Measurements from ENCODE around the gene ZNF563. TPM values are rescaled to one million over a fixed set of nuclear protein-coding genes. Genes with fewer than 3 reads are reported as not detected.
"Not testable (repeated sequence)": the region's sequence is repeated elsewhere in the genome, so short reads cannot be mapped to it uniquely, and the experiment has no call there.

ZNF563 gene
- total RNA-seq, 2 donors from 2014 or later: 2.7 to 3.0 TPM

DNA sequence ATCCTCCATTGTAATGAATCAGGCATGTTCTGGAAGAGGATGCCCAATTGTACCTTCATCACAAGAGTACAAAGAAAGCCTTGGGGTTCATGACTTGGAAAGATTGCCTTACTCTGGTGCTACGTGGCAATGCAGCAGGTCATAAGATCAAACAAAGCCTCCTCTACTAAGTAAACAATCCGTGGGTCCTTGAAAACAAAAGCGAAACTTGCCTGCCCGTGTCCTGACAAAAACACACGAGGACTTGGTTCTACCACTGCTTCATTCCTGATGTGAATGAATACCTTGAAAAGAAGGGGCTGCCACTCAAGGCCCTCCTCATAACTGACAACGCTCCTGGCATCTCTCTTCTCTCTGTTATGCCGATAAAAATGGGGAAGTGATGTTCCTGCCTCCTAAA is 18.9 kb downstream of the ZNF563 start:
- peak; percentile 27 for DNase-seq
- no peak overlapping the region for H3K4me3 ChIP-seq
- TF ChIP-seq, protein P1, sequence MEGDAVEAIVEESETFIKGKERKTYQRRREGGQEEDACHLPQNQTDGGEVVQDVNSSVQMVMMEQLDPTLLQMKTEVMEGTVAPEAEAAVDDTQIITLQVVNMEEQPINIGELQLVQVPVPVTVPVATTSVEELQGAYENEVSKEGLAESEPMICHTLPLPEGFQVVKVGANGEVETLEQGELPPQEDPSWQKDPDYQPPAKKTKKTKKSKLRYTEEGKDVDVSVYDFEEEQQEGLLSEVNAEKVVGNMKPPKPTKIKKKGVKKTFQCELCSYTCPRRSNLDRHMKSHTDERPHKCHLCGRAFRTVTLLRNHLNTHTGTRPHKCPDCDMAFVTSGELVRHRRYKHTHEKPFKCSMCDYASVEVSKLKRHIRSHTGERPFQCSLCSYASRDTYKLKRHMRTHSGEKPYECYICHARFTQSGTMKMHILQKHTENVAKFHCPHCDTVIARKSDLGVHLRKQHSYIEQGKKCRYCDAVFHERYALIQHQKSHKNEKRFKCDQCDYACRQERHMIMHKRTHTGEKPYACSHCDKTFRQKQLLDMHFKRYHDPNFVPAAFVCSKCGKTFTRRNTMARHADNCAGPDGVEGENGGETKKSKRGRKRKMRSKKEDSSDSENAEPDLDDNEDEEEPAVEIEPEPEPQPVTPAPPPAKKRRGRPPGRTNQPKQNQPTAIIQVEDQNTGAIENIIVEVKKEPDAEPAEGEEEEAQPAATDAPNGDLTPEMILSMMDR (IDR thresholded peaks at IDR 0.05): no peak
- no peak overlapping the region for H3K27ac ChIP-seq
- H3K36me3 ChIP-seq: no peaks in the 10 kb centered on the region
- no peak overlapping the region for H3K9ac ChIP-seq (ENCODE audit: low read depth in 2 of 2, low read length in 2 of 2)
- no peaks in the 10 kb centered on the region for H3K27me3 ChIP-seq
- intact Hi-C loops (cut with DNase I): no loop called here
- H3K9me3 ChIP-seq: no peaks in the 10 kb centered on the region
- H3K4me1 ChIP-seq: no peaks in the 10 kb centered on the region

DNA sequence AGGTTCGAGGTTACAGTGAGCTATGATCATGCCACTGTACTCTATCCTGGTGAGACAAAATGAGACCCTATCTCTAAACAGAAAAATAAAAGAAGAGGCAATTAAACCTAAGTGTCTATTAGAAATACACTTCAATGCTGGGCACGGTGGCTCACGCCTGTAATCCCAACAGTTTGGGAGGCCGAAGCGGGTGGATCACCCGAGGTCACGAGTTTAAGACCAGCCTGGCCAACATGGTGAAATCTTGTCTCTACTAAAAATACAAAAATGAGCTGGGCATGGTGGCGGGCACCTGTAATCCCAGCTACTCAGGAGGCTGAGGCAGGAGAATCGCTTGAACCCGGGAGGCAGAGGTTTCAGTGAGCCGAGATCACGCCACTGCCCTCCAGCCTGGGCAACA is 24.5 kb downstream of the ZNF563 start:
- H3K36me3 ChIP-seq; DNase-seq; H3K4me1 ChIP-seq; H3K27ac ChIP-seq; H3K9ac ChIP-seq (ENCODE audit: low read depth in 2 of 2, low read length in 2 of 2); H3K9me3 ChIP-seq; intact Hi-C loops (cut with DNase I); H3K27me3 ChIP-seq; H3K4me3 ChIP-seq: not testable (repeated sequence)

DNA sequence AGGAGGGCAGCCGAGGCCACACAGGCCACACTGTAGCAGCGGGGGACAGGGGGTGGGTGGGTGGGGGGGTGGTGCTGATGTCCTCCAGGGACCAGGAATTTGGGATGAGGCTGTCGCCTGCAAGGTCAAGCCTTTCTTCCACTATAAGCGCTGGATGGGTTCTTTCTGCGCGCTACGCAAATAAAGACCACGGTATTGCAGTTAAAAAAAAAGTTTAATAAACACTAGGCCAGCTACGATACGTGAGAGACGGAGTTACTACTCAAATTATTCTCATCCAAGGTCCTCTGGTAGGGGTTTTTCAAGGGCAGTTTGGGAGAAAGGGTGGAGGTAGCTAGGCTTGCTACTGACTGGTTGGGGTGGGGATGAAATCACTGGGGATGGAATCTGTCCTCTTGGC is 38.2 kb downstream of the ZNF563 start:
- H3K4me3 ChIP-seq: peak overlapping the region; percentile 100
- no peak overlapping the region for H3K9ac ChIP-seq (ENCODE audit: low read depth in 2 of 2, low read length in 2 of 2)
- no peaks in the 10 kb centered on the region for H3K27me3 ChIP-seq
- peaks cover 5% of the 10 kb centered on the region for H3K4me1 ChIP-seq
- H3K27ac ChIP-seq: peak overlapping the region; percentile 98
- H3K9me3 ChIP-seq: no peaks in the 10 kb centered on the region
- DNase-seq: no peak
- TF ChIP-seq, protein P1 (IDR thresholded peaks at IDR 0.05): no peak
- intact Hi-C loops (cut with DNase I): no loop called here
- H3K36me3 ChIP-seq: no peaks in the 10 kb centered on the region

DNA sequence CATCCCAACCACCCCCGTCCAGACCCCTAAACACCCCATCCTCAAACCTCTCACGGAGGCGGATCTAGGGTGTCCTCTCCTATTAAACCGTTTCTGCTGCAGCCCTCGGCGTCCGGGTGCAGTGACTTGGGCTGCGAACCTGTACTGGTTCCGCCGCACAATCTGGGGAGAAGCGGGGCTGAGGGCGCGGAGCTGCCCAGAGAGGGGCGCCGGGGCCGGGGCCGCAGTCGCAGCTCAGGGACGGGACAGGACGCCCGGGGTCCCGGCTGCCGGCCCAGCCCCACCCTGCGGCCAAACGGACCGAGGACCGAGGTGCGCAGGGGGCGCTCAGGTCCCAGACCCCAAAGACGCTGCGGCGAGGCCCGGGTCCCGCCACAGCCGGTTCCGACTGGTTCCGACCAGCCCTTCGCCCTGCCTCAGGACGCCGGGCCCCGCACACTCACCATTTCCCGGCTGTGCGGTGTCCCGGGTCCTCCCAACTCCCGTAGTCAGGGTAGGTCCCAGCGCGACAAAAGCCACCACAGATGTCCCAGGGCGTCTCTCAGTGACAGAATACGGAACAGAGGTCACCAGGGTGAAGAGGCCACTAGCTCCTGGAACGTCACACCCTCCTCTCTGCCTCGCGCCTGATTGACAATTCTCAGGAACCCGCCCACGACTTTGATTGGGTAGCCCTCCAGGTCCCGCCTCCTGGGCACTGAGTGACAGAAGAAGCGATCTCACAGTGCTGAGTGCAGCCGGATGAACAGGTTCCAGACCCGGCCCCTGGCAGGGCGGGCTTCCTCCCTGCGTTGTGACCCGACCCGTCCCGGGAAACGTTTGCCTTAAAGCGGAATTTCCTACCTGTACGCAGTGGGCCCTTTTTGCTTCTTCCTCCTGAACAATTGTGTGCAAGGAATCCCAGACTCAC is 38.9 kb downstream of the ZNF563 start, which contains the start of gene ZNF44:
Gene ZNF44 (minus strand): TSS at position 635 of the 910 bp plus-strand sequence. CDS start 189 bp downstream, at position 446.
- H3K9me3 ChIP-seq: no peaks in the 10 kb centered on the region
- peaks cover 5% of the 10 kb centered on the region for H3K4me1 ChIP-seq
- H3K36me3 ChIP-seq: no peaks in the 10 kb centered on the region
- intact Hi-C loops (cut with DNase I): no loop called here
- TF ChIP-seq, protein P1 (IDR thresholded peaks at IDR 0.05): no peak
- H3K9ac ChIP-seq (ENCODE audit: low read depth in 2 of 2, low read length in 2 of 2): peak within 1 kb of the TSS; percentile 92 to 95
- H3K4me3 ChIP-seq: peak within 1 kb of the TSS; percentile 100
- DNase-seq: peak; percentile 99
- peak within 1 kb of the TSS; percentile 98 for H3K27ac ChIP-seq
- no peaks in the 10 kb centered on the region for H3K27me3 ChIP-seq

DNA sequence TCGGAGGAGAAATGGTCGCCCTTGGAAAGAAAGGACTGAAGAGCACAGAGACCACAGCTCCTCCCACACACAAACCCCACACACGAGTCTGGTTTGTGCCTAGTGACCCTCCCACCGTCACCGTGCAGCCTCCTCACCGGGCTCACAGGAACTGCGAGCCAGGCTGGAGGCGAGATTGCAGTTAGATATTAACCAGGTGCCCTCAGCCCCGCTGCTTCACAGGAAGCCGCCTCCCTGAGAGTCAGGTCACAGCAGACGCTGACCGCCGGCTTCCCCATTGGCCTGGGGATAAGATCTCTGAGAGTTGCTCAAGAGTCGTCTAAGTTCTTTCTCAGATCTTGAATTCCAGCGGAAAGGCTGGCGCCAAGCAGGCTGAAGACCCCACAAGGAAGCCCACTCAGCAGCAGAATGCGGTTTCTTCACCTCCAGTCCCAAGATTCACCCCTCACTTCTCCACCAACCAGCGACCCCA is 39.6 kb downstream of the ZNF563 start:
- intact Hi-C loops (cut with DNase I): no loop called here
- Histone ChIP-seq H3K27ac (peak overlapping the region; percentile 98), H3K9me3 (no peaks in the 10 kb centered on the region), H3K4me3 (peak overlapping the region; percentile 100), H3K27me3 (no peaks in the 10 kb centered on the region), H3K36me3 (no peaks in the 10 kb centered on the region), H3K9ac (ENCODE audit: low read depth in 2 of 2, low read length in 2 of 2) (peak overlapping the region; percentile 92 to 95), H3K4me1 (peaks cover 5% of the 10 kb centered on the region)
- TF ChIP-seq, protein P1 (IDR thresholded peaks at IDR 0.05): no peak
- DNase-seq: peak; percentile 93

DNA sequence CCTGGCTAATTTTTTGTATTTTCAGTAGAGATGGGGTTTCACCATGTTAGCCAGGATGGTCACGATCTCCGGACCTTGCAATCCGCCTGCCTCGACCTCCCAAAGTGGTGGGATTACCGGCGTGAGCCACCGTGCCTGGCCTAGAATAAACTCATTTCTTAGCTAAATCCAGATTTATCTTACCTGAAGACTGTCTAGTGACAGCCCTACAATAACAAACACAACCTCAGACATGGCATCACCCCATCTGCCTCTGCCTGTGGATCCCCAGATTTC is 43.7 kb downstream of the ZNF563 start:
- H3K4me3 ChIP-seq: no peak overlapping the region
- no peaks in the 10 kb centered on the region for H3K27me3 ChIP-seq
- DNase-seq: no peak
- H3K4me1 ChIP-seq: peaks cover 5% of the 10 kb centered on the region
- TF ChIP-seq, protein P1 (IDR thresholded peaks at IDR 0.05): no peak
- H3K27ac ChIP-seq: peak overlapping the region; percentile 10
- H3K9ac ChIP-seq (ENCODE audit: low read depth in 2 of 2, low read length in 2 of 2): no peak overlapping the region
- H3K36me3 ChIP-seq: peaks cover 3% of the 10 kb centered on the region
- intact Hi-C loops (cut with DNase I): no loop called here
- H3K9me3 ChIP-seq: no peaks in the 10 kb centered on the region
